OCI-LY1 (cell line): Measurements from ENCODE around the gene PDXP.

Experiments
- H2AFZ ChIP-seq: fragments of 200-600 bp; sonication (generic), shearing (Covaris generic); 2 replicates; pipeline ENCODE4 v1.6.0; 2014; ENCODE audit warnings: antibody characterized with exemption, mild to moderate bottlenecking, low read length
- H3F3A ChIP-seq: fragments of 200-600 bp; sonication (generic), shearing (Covaris generic); 2 replicates; pipeline ENCODE4 v1.6.0; 2014; ENCODE audit warnings: mild to moderate bottlenecking, antibody characterized with exemption, low read length, moderate library complexity; ENCODE audit not compliant: insufficient read depth
- H3K27ac ChIP-seq: fragments of 200-600 bp; sonication (generic); 2 replicates; pipeline ENCODE4 v1.5.1; 2014; ENCODE audit warnings: low read length, mixed run types, mild to moderate bottlenecking, low read depth; ENCODE audit not compliant: poor library complexity, severe bottlenecking
- H3K27me3 ChIP-seq: fragments of 200-600 bp; sonication (generic); 2 replicates; pipeline ENCODE4 v1.6.0; 2014; ENCODE audit warnings: antibody characterized with exemption, mild to moderate bottlenecking, low read length, moderate library complexity; ENCODE audit not compliant: insufficient read depth
- H3K36me3 ChIP-seq: fragments of 200-600 bp; sonication (generic); 2 replicates; pipeline ENCODE4 v1.6.1; 2014; ENCODE audit warnings: mild to moderate bottlenecking, antibody characterized with exemption, low read length, moderate library complexity, mixed read lengths; ENCODE audit not compliant: insufficient read depth
- H3K4me1 ChIP-seq: fragments of 200-600 bp; sonication (generic); 2 replicates; pipeline ENCODE4 v1.5.1; 2014; ENCODE audit warnings: mild to moderate bottlenecking, low read length, moderate library complexity; ENCODE audit not compliant: insufficient read depth, severe bottlenecking
- H3K4me2 ChIP-seq: fragments of 200-600 bp; sonication (generic), shearing (Covaris generic); 2 replicates; pipeline ENCODE4 v1.6.1; 2014; ENCODE audit warnings: low read length
- H3K4me3 ChIP-seq: fragments of 200-600 bp; sonication (generic); 2 replicates; pipeline ENCODE4 v1.5.1; 2014; ENCODE audit warnings: low read length, low read depth, mild to moderate bottlenecking, mixed read lengths; ENCODE audit not compliant: poor library complexity, severe bottlenecking
- H3K79me2 ChIP-seq: fragments of 200-600 bp; shearing (Covaris generic); 2 replicates; pipeline ENCODE4 v1.6.1; 2016; ENCODE audit warnings: mixed run types, low read length, mixed read lengths; ENCODE audit not compliant: insufficient read depth
- H3K9ac ChIP-seq: fragments of 200-600 bp; sonication (generic), shearing (Covaris generic); 2 replicates; pipeline ENCODE4 v1.6.1; 2014; ENCODE audit warnings: mild to moderate bottlenecking, low read length, mixed read lengths
- H3K9me2 ChIP-seq: fragments of 200-600 bp; sonication (generic), shearing (Covaris generic); 2 replicates; pipeline ENCODE4 v1.6.1; 2014; ENCODE audit warnings: low read depth, mild to moderate bottlenecking, low read length, mixed read lengths
- H3K9me3 ChIP-seq: fragments of 200-600 bp; shearing (Covaris generic); 2 replicates; pipeline ENCODE4 v1.6.1; 2014; ENCODE audit warnings: low read length, mixed read lengths
- H4K20me1 ChIP-seq: fragments of 200-600 bp; sonication (generic), shearing (Covaris generic); 2 replicates; pipeline ENCODE4 v1.6.0; 2016; ENCODE audit warnings: mild to moderate bottlenecking, low read length; ENCODE audit not compliant: insufficient read depth
- EZH2 ChIP-seq: fragments of 200-600 bp; sonication (generic), shearing (Covaris generic); IDR thresholded peaks from 2 replicates; pipeline ENCODE4 v1.8.0; 2017; ENCODE audit warnings: borderline replicate concordance, mixed run types, mild to moderate bottlenecking, antibody characterized with exemption, low read length, moderate library complexity, mixed read lengths
- TF ChIP-seq, protein P1 (sequence below): fragments of 200-600 bp; sonication (generic), shearing (Covaris generic); IDR thresholded peaks from 2 replicates; pipeline ENCODE4 v1.5.1; 2017; ENCODE audit warnings: mild to moderate bottlenecking, antibody characterized with exemption, low read length, moderate library complexity, mixed read lengths

The PDXP gene

DNA sequence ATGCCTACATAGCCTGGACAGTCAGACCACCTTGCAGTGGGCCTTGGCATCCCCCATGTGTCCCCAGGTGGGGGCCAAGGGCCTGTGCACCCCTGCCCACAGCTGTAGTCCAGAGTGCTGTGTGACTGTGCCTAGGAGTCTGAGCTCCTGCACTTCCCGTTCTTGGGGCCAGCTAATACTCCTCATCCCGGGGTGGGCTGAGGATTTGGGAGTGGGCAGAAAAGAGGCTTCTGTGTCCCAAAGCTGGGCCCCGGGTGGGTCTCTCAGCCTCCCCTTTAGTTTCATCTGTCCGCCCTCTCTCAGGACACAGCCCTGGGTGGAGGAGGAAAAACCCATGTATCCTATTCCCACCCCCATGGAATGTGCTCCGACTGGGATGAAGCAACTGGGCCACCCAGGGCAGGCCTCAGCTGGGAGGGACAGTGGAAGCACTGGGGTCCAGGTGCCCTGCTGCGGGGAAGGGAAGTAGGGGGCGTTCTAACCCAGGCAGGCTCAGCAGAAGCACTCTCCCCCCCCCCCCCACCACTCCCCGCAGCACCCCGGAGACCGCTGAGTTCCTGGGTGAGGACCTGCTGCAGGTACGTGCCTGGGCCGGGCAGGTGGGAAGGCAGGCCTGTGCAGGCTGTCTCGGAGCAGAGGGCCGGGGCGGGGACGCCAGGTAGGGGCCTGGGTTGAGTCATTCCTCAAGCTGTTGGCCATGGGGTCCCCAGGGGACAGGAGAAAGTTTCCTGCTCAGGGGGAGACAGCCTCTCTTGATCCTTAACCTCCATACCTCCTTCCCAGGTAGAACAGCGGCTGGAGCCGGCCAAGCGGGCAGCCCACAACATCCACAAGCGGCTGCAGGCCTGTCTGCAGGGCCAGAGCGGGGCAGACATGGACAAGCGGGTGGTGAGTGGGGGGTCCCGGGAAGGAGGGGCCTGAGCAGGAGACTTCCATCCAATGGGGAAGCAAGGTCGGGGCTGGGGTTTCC is 17.6 kb upstream of the PDXP start:
- H3K9me2 ChIP-seq, result no peaks in the 10 kb centered on the region

DNA sequence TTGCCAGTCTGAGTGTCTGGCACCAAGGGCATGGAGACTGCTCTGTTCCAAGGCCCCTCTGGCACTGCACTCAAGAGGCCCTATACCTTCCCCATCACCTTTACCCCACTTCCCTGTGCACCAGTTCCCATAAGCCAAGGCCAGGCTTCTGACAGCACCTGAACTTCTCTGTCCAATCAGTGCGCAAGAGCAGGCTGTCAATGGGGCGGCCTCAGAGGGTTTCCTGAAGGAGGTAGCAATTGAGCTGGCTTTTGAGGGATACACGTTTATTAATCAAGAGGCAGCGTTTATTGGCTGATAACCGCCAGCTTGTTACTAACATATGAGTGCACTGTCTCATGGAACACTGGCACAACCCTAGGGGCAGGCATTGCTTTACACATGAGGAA is 17.0 kb upstream of the PDXP start:
- Histone ChIP-seq H2AFZ (no peak overlapping the region), H3K79me2 (no peaks in the 10 kb centered on the region), H3K4me3 (no peak overlapping the region), H3K9me2 (no peaks in the 10 kb centered on the region), H3K9ac (no peak overlapping the region), H3K4me1 (peaks cover 20% of the 10 kb centered on the region), H4K20me1 (no peaks in the 10 kb centered on the region), H3K27ac (peak overlapping the region; percentile 66), H3K4me2 (peak overlapping the region; percentile 87; the same call in 1 of the 2 replicates), H3K27me3 (no peaks in the 10 kb centered on the region), H3K9me3 (no peaks in the 10 kb centered on the region), H3K36me3 (peaks cover 34% of the 10 kb centered on the region; the same call in 1 of the 2 replicates), H3F3A (peaks cover 3% of the 10 kb centered on the region; the same call in 1 of the 2 replicates)
- TF ChIP-seq EZH2, result no peak
- TF ChIP-seq, protein P1, sequence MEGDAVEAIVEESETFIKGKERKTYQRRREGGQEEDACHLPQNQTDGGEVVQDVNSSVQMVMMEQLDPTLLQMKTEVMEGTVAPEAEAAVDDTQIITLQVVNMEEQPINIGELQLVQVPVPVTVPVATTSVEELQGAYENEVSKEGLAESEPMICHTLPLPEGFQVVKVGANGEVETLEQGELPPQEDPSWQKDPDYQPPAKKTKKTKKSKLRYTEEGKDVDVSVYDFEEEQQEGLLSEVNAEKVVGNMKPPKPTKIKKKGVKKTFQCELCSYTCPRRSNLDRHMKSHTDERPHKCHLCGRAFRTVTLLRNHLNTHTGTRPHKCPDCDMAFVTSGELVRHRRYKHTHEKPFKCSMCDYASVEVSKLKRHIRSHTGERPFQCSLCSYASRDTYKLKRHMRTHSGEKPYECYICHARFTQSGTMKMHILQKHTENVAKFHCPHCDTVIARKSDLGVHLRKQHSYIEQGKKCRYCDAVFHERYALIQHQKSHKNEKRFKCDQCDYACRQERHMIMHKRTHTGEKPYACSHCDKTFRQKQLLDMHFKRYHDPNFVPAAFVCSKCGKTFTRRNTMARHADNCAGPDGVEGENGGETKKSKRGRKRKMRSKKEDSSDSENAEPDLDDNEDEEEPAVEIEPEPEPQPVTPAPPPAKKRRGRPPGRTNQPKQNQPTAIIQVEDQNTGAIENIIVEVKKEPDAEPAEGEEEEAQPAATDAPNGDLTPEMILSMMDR, result no peak

More for the DNA sequence above, 17.6 kb upstream of the PDXP start:
- H3K27me3 ChIP-seq, result no peaks in the 10 kb centered on the region
- H3K4me2 ChIP-seq, result peak overlapping the region; percentile 87
- peaks cover 20% of the 10 kb centered on the region for H3K4me1 ChIP-seq
- H4K20me1 ChIP-seq, result no peaks in the 10 kb centered on the region
- no peak overlapping the region for H2AFZ ChIP-seq
- H3K36me3 ChIP-seq, result peaks cover 31% of the 10 kb centered on the region; the same call in 1 of the 2 replicates
- H3F3A ChIP-seq, result peaks cover 3% of the 10 kb centered on the region; the same call in 1 of the 2 replicates
- no peaks in the 10 kb centered on the region for H3K79me2 ChIP-seq
- TF ChIP-seq, protein P1, result peak; percentile 37
- TF ChIP-seq EZH2, result no peak
- H3K27ac ChIP-seq, result peak overlapping the region; percentile 66
- H3K4me3 ChIP-seq, result peak overlapping the region; percentile 72
- H3K9me3 ChIP-seq, result no peaks in the 10 kb centered on the region
- peak overlapping the region; percentile 82 for H3K9ac ChIP-seq

DNA sequence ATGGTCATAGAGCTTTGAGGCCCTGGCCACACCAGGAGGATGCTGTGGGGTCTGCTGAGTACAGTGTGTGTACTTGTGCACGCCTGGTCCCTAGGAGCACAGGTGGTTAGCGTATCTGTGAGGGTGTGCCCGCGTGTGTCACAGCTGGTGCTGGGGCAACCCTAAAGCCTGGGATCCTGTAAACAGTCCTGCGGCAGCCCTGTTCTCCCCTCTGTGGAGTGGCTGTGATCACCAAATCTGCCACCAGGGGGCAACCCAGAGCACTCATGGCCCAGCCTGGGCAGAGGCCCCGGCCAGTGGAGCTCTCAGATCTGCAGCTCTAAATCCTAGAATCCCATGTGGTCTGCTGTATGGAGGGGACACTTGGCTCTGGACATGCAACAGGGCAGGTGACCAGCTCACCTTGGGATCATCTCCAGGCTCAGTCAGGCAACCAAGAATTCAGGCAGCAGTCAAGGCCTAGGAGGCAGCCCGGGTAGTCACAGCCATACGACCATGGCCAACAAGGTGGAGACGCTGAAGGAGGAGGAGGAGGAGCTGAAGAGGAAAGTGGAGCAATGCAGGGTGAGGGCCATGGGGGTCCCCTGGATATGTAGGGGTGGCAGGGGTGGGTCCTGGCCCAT is 15.2 kb upstream of the PDXP start:
- Histone ChIP-seq H4K20me1 (no peaks in the 10 kb centered on the region), H3K9me3 (no peaks in the 10 kb centered on the region), H3K9me2 (no peaks in the 10 kb centered on the region), H3K27ac (no peak overlapping the region), H3K27me3 (no peaks in the 10 kb centered on the region), H3K79me2 (no peaks in the 10 kb centered on the region), H3K36me3 (peaks cover 48% of the 10 kb centered on the region), H3F3A (peaks cover 3% of the 10 kb centered on the region; the same call in 1 of the 2 replicates), H2AFZ (no peak overlapping the region), H3K4me1 (peaks cover 19% of the 10 kb centered on the region), H3K4me3 (no peak overlapping the region), H3K9ac (no peak overlapping the region; the same call in 1 of the 2 replicates), H3K4me2 (no peak overlapping the region)
- TF ChIP-seq, protein P1, result peak; percentile 93
- no peak for TF ChIP-seq EZH2
